Measurements from ENCODE around the gene KBTBD6. TPM values are rescaled to one million over a fixed set of nuclear protein-coding genes. Genes with fewer than 3 reads are reported as not detected.

KBTBD6 gene
- polyA plus RNA-seq, 1 of the 3 experiments (the other 2 are of a cell fraction), result 1.9 TPM

DNA sequence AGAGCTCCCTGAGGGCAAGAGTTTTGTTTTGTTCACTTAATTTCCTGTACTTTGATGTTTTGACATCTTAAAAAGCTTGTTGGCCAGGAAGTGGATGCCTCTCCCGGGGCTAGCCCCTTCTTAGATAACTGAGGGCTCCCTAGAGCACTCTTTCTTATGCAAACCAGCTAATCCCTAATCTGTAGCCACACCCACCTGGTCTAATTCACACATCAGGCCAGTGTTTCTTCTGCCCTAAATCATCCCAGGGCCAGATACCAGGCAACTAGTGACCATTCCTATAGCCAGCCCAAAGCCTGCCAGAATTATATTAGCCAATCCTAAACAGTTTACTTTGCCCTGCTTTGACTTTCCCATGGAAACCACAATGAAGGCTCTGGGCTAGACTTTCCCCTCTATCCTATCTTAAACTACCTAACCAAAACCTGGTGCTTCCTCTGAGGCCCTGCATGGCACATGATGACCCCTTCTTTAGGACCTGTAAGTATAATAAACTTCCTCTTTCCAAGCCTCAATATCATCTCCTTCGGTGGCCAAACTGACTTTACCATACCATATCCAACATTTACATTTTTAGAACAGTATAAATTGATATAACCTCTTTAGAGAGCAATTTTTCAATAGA, 46.5 kb downstream of the KBTBD6 start:
- Histone ChIP-seq H3K79me2 (ENCODE audit: insufficient read depth) (no peaks in the 10 kb centered on the region), H3K27me3 (ENCODE audit: insufficient read depth) (no peaks in the 10 kb centered on the region), H3F3A (replicated peaks; ENCODE audit: insufficient read depth) (no peaks in the 10 kb centered on the region), H3K4me3 (ENCODE audit: low read depth in 2 of 2, low read length in 1 of 2) (no peak overlapping the region), H3K9ac (no peak overlapping the region), H2AFZ (ENCODE audit: low read depth) (no peak overlapping the region), H3K4me2 (no peak overlapping the region), H3K4me1 (ENCODE audit: control insufficient read depth in 1 of 2, insufficient read depth in 2 of 2, low read depth in 1 of 2, low read length in 1 of 2) (no peaks in the 10 kb centered on the region), H3K36me3 (replicated peaks in 1 of 2; ENCODE audit: control insufficient read depth in 1 of 2, insufficient read depth in 2 of 2, low read length in 1 of 2) (peaks cover 10 to 27% of the 10 kb centered on the region in 2 experiments), H3K9me2 (no peaks in the 10 kb centered on the region), H3K27ac (ENCODE audit: low read depth in 2 of 2, low read length in 1 of 2) (no peak overlapping the region), H3K9me3 (no peaks in the 10 kb centered on the region), H4K20me1 (ENCODE audit: insufficient read depth) (no peaks in the 10 kb centered on the region)
- ChIA-PET CTCF (no interaction called here), POLR2A (interaction anchor here (0.5 kb wide), 1 partner anchor 57 kb away, joined by 4 read pairs; no protein-coding TSS in a partner anchor)
- TF ChIP-seq MXI1 (IDR thresholded peaks at IDR 0.05; ENCODE audit: low read depth, low read length), result no peak
- TF ChIP-seq NRF1 (IDR thresholded peaks at IDR 0.05; ENCODE audit: low read depth, low read length), result no peak
- no peak for TF ChIP-seq MEF2A (IDR thresholded peaks at IDR 0.05; ENCODE audit: borderline replicate concordance, low read depth)
- no peak for TF ChIP-seq FOXM1 (IDR thresholded peaks at IDR 0.05; ENCODE audit: low read depth)
- TF ChIP-seq, protein P1, sequence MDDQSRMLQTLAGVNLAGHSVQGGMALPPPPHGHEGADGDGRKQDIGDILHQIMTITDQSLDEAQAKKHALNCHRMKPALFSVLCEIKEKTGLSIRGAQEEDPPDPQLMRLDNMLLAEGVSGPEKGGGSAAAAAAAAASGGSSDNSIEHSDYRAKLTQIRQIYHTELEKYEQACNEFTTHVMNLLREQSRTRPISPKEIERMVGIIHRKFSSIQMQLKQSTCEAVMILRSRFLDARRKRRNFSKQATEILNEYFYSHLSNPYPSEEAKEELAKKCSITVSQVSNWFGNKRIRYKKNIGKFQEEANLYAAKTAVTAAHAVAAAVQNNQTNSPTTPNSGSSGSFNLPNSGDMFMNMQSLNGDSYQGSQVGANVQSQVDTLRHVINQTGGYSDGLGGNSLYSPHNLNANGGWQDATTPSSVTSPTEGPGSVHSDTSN (IDR thresholded peaks at IDR 0.05), result no peak
- no peak for TF ChIP-seq RXRA (IDR thresholded peaks at IDR 0.05; ENCODE audit: borderline replicate concordance, low read depth)
- TF ChIP-seq, protein P2, sequence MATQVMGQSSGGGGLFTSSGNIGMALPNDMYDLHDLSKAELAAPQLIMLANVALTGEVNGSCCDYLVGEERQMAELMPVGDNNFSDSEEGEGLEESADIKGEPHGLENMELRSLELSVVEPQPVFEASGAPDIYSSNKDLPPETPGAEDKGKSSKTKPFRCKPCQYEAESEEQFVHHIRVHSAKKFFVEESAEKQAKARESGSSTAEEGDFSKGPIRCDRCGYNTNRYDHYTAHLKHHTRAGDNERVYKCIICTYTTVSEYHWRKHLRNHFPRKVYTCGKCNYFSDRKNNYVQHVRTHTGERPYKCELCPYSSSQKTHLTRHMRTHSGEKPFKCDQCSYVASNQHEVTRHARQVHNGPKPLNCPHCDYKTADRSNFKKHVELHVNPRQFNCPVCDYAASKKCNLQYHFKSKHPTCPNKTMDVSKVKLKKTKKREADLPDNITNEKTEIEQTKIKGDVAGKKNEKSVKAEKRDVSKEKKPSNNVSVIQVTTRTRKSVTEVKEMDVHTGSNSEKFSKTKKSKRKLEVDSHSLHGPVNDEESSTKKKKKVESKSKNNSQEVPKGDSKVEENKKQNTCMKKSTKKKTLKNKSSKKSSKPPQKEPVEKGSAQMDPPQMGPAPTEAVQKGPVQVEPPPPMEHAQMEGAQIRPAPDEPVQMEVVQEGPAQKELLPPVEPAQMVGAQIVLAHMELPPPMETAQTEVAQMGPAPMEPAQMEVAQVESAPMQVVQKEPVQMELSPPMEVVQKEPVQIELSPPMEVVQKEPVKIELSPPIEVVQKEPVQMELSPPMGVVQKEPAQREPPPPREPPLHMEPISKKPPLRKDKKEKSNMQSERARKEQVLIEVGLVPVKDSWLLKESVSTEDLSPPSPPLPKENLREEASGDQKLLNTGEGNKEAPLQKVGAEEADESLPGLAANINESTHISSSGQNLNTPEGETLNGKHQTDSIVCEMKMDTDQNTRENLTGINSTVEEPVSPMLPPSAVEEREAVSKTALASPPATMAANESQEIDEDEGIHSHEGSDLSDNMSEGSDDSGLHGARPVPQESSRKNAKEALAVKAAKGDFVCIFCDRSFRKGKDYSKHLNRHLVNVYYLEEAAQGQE (IDR thresholded peaks at IDR 0.05; ENCODE audit: low read depth, low read length), result no peak
- TF ChIP-seq CHD2 (IDR thresholded peaks at IDR 0.05; ENCODE audit: low read length, partially characterized antibody), result no peak
- no peak for TF ChIP-seq RFX5 (IDR thresholded peaks at IDR 0.05; ENCODE audit: low read length)
- TF ChIP-seq NFIC (IDR thresholded peaks at IDR 0.05; ENCODE audit: borderline replicate concordance), result no peak
- TF ChIP-seq, protein P3, sequence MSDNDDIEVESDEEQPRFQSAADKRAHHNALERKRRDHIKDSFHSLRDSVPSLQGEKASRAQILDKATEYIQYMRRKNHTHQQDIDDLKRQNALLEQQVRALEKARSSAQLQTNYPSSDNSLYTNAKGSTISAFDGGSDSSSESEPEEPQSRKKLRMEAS (IDR thresholded peaks at IDR 0.05; ENCODE audit: low read depth), result no peak
- TF ChIP-seq ELF1 (IDR thresholded peaks at IDR 0.05), result no peak
- WGBS (ENCODE audit: low lambda C conversion rate), result 93% methylated on average over 2 of the region's 2 CpGs
- no peak for DNase-seq

DNA sequence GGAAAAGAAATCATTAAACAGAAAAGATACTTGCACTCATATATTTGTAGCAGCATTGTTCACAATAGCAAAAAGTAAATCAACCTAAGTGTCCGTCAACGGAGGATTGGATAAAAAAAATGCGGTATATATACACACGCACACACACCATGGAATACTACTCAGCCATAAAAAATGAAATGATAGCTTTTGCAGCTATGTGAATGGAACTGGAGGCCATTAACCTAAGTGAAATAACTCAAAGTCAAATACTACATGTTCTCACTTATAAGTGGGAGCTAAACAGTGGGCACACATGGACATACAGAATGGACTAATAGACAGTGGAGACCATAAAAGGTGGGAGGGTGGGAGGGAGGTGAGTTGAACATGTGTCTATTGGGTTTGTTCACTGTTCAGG, 52.9 kb downstream of the KBTBD6 start:
- Histone ChIP-seq H3K79me2 (ENCODE audit: insufficient read depth) (no peaks in the 10 kb centered on the region), H4K20me1 (ENCODE audit: insufficient read depth) (no peaks in the 10 kb centered on the region), H3K36me3 (replicated peaks in 1 of 2; ENCODE audit: control insufficient read depth in 1 of 2, insufficient read depth in 2 of 2, low read length in 1 of 2) (peaks cover 26 to 84% of the 10 kb centered on the region in 2 experiments), H3F3A (replicated peaks; ENCODE audit: insufficient read depth) (peaks cover 3% of the 10 kb centered on the region), H3K9ac (no peak overlapping the region), H3K4me1 (ENCODE audit: control insufficient read depth in 1 of 2, insufficient read depth in 2 of 2, low read depth in 1 of 2, low read length in 1 of 2) (no peaks in the 10 kb centered on the region), H3K4me2 (no peak overlapping the region), H2AFZ (ENCODE audit: low read depth) (no peak overlapping the region), H3K27ac (ENCODE audit: low read depth in 2 of 2, low read length in 1 of 2) (no peak overlapping the region), H3K9me2 (no peaks in the 10 kb centered on the region), H3K27me3 (ENCODE audit: insufficient read depth) (no peaks in the 10 kb centered on the region), H3K4me3 (ENCODE audit: low read depth in 2 of 2, low read length in 1 of 2) (no peak overlapping the region), H3K9me3 (no peaks in the 10 kb centered on the region)
- TF ChIP-seq ELF1 (IDR thresholded peaks at IDR 0.05), result no peak
- no peak for TF ChIP-seq SMC3 (IDR thresholded peaks at IDR 0.05; ENCODE audit: low read depth, low read length)
- TF ChIP-seq RFX5 (IDR thresholded peaks at IDR 0.05; ENCODE audit: low read length), result no peak
- TF ChIP-seq, protein P4, sequence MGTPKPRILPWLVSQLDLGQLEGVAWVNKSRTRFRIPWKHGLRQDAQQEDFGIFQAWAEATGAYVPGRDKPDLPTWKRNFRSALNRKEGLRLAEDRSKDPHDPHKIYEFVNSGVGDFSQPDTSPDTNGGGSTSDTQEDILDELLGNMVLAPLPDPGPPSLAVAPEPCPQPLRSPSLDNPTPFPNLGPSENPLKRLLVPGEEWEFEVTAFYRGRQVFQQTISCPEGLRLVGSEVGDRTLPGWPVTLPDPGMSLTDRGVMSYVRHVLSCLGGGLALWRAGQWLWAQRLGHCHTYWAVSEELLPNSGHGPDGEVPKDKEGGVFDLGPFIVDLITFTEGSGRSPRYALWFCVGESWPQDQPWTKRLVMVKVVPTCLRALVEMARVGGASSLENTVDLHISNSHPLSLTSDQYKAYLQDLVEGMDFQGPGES (IDR thresholded peaks at IDR 0.05; ENCODE audit: low read depth, low read length), result no peak
- TF ChIP-seq TAF1 (IDR thresholded peaks at IDR 0.05; ENCODE audit: borderline replicate concordance, low read depth, low read length), result no peak
- ChIA-PET POLR2A (no interaction called here), CTCF (no interaction called here)
- no peak for DNase-seq
- WGBS (ENCODE audit: low lambda C conversion rate), result 96% methylated on average over 4 of the region's 4 CpGs
